Effector memory CD4-positive, alpha-beta T cell (primary cell): Measurements from ENCODE around the gene CRIM1.

ENCODE experiments used
- DNase-seq, 3 donors: peaks; one replicate each; pipeline ENCODE4 v3.0.0-alpha.2; 2020
- H3K27ac ChIP-seq: 2 replicates; pipeline ENCODE4 v1.7.0; 2013; ENCODE audit warnings: mild to moderate bottlenecking, low read length, moderate library complexity; ENCODE audit not compliant: insufficient read depth, poor library complexity, severe bottlenecking
- H3K27me3 ChIP-seq: replicated peaks from 2 replicates; pipeline ENCODE4 v1.7.0; 2013; ENCODE audit warnings: mild to moderate bottlenecking, low read length; ENCODE audit not compliant: insufficient read depth, control insufficient read depth, poor library complexity, severe bottlenecking
- H3K36me3 ChIP-seq: 2 replicates; pipeline ENCODE4 v1.7.0; 2013; ENCODE audit warnings: mild to moderate bottlenecking, low read length, moderate library complexity; ENCODE audit not compliant: control insufficient read depth, insufficient read depth
- H3K4me1 ChIP-seq: 2 replicates; pipeline ENCODE4 v1.7.0; 2013; ENCODE audit warnings: low read length, mild to moderate bottlenecking; ENCODE audit not compliant: control insufficient read depth, insufficient read depth, poor library complexity, severe bottlenecking
- H3K4me3 ChIP-seq: 2 replicates; pipeline ENCODE4 v1.7.0; 2013; ENCODE audit warnings: low read length, low read depth, mild to moderate bottlenecking; ENCODE audit not compliant: insufficient read depth, poor library complexity, severe bottlenecking
- H3K9me3 ChIP-seq: 2 replicates; pipeline ENCODE4 v1.7.0; 2013; ENCODE audit warnings: mild to moderate bottlenecking, low read length, moderate library complexity; ENCODE audit not compliant: control insufficient read depth

Gene CRIM1

DNA sequence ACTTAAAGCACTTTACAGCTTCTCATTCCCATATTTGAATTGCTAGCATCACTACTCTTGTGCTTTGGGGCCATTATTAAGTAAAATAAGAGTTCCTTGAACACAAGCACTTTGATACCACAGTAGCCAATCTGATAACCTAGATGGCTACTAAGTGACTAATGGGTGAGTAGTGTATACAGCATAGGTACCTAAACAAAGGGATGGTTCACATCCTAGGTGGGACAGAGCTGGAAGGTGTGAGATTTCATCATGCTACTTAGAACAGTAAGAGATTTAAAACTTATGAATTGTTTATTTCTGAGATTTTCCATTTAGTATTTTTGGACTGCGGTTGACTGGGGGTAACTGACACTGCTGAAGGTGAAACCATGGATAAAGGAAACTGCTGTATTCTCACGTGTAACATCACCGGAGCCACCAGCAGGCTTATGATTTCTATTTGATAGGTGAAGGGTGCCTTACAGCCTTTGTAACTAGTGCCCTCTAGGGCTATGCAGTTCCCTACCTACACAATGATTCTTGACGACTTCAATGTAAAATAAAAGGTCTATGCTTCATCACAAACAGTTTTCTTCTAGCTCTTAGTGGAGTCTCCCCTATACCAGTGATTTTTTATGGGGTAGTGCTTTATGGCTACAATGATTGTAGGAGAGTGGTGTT lies 22.1 kb upstream of the CRIM1 start:
- no peak for DNase-seq

GRCh38 chr2:36335597-36335996 lies 20.0 kb upstream of the CRIM1 start:
- no peak for DNase-seq
- H3K9me3 ChIP-seq: no peaks in the 10 kb centered on the region
- no peaks in the 10 kb centered on the region for H3K27me3 ChIP-seq
- no peak overlapping the region for H3K27ac ChIP-seq
- no peak overlapping the region for H3K4me3 ChIP-seq
- H3K36me3 ChIP-seq: no peaks in the 10 kb centered on the region
- H3K4me1 ChIP-seq: no peaks in the 10 kb centered on the region

More for the DNA sequence above, 22.1 kb upstream of the CRIM1 start:
- no peak overlapping the region for H3K27ac ChIP-seq
- no peak overlapping the region for H3K4me3 ChIP-seq
- no peaks in the 10 kb centered on the region for H3K4me1 ChIP-seq
- H3K9me3 ChIP-seq: no peaks in the 10 kb centered on the region
- no peaks in the 10 kb centered on the region for H3K27me3 ChIP-seq
- H3K36me3 ChIP-seq: no peaks in the 10 kb centered on the region

DNA sequence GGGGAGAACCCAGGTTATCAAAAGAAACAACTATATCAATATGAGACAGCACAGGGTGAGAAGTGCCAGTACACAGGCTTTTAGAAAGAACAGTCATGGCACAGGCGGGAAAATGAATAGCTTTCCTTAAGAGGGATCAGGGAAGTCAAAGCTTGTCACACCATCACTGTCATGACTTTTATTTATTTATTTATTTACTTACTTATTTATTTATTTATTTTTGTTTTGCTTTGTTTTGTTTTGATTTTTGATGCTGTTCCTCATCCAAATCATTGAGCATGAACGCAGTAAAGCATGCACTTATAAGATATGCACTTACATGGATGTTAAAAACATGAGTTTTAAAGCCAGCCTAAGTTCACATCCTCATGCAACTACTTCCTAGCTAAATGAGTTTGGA lies 19.3 kb upstream of the CRIM1 start:
- Histone ChIP-seq H3K36me3 (no peaks in the 10 kb centered on the region), H3K9me3 (no peaks in the 10 kb centered on the region), H3K4me1 (no peaks in the 10 kb centered on the region), H3K4me3 (no peak overlapping the region), H3K27ac (no peak overlapping the region), H3K27me3 (no peaks in the 10 kb centered on the region)
- no peak for DNase-seq

DNA sequence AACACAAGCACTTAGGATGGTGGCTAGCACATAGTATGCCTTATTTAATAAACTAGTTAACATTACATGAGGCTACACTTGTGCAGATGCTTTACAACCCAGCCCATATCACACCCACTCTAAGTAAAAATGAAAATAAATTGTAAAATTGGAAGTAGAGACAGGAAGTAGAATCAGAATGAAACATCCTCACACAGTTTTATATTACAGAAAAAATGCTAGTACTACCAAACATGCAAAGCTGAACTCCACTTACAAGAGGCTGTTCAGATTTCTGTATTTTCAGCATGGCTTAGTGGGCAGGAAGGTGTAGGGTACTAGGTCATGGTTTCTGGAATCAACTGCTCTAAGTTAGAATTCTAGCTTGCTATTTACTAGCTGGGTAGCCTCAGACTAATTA lies 18.2 kb upstream of the CRIM1 start:
- Histone ChIP-seq H3K27me3 (no peaks in the 10 kb centered on the region), H3K36me3 (no peaks in the 10 kb centered on the region), H3K27ac (no peak overlapping the region), H3K4me3 (no peak overlapping the region), H3K9me3 (no peaks in the 10 kb centered on the region), H3K4me1 (no peaks in the 10 kb centered on the region)
- DNase-seq: no peak

- DNase-seq: no peak
- H3K36me3 ChIP-seq: no peaks in the 10 kb centered on the region
- no peaks in the 10 kb centered on the region for H3K9me3 ChIP-seq
- no peaks in the 10 kb centered on the region for H3K4me1 ChIP-seq
- no peaks in the 10 kb centered on the region for H3K27me3 ChIP-seq
- no peak overlapping the region for H3K4me3 ChIP-seq
- H3K27ac ChIP-seq: no peak overlapping the region
These were observed 17.3 kb upstream of the CRIM1 start for GRCh38 chr2:36338124-36338826.

GRCh38 chr2:36338827-36339145 lies 16.8 kb upstream of the CRIM1 start:
- Histone ChIP-seq H3K27me3 (no peaks in the 10 kb centered on the region), H3K36me3 (no peaks in the 10 kb centered on the region), H3K4me3 (no peak overlapping the region), H3K4me1 (no peaks in the 10 kb centered on the region), H3K27ac (no peak overlapping the region), H3K9me3 (no peaks in the 10 kb centered on the region)
- DNase-seq: no peak

DNA sequence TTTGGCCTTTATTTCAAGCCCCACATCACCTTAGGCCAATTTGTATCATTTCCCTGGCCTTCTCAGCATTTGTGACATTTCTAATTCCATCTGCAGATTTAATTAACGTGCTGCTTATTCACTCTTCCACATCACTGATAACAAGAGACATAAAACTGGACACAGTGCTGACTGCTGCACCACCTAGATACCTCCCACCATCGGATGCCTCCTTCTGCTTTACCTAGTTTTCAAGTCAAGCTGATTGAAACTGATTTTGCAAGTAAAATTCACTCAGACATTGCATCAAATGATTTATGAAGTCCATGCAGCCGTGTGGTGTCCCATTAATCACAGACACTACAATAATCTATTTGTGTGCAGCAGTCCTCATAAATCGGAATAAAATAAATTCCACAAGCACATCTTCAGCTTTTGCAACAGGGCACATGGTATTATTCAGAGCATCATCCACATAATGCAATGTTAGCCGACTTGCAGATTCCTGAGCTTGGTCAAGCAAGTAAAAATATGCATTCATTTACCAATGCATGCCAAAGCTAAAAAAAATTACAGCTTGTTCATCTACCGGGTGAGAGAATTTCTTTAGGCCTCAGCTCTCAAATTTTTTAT lies 15.9 kb upstream of the CRIM1 start:
- Histone ChIP-seq H3K36me3 (no peaks in the 10 kb centered on the region), H3K27me3 (no peaks in the 10 kb centered on the region), H3K27ac (no peak overlapping the region), H3K9me3 (no peaks in the 10 kb centered on the region), H3K4me1 (no peaks in the 10 kb centered on the region), H3K4me3 (no peak overlapping the region)
- DNase-seq: no peak

DNA sequence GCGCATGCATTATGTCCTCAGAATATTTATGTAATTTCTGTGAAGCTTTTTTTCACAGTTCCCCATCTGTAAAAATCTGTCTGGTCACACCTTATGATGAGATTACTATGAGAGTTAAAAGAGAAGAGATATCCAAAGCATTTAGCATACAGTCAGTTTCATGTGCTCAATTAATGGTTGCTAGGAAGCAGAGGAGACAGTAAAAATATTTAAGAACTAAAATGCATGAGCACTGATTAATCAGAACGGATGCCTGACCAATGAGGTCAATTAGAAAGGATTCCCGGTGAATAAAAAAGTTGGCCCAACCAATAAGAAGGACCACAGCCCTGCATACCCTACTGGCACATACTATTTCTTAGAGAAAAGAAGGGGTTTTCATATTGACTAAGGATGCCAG lies 12.0 kb upstream of the CRIM1 start:
- no peaks in the 10 kb centered on the region for H3K36me3 ChIP-seq
- no peak overlapping the region for H3K4me3 ChIP-seq
- no peaks in the 10 kb centered on the region for H3K4me1 ChIP-seq
- no peak for DNase-seq
- no peak overlapping the region for H3K27ac ChIP-seq
- no peaks in the 10 kb centered on the region for H3K9me3 ChIP-seq
- H3K27me3 ChIP-seq: no peaks in the 10 kb centered on the region

- no peaks in the 10 kb centered on the region for H3K27me3 ChIP-seq
- no peak overlapping the region for H3K27ac ChIP-seq
- H3K4me1 ChIP-seq: no peaks in the 10 kb centered on the region
- no peak for DNase-seq
- no peak overlapping the region for H3K4me3 ChIP-seq
- no peaks in the 10 kb centered on the region for H3K36me3 ChIP-seq
- no peaks in the 10 kb centered on the region for H3K9me3 ChIP-seq
These were observed 6.9 kb upstream of the CRIM1 start for GRCh38 chr2:36348721-36349120.

GRCh38 chr2:36351291-36351690 lies 4.3 kb upstream of the CRIM1 start:
- DNase-seq: no peak
- Histone ChIP-seq H3K4me1 (no peaks in the 10 kb centered on the region), H3K27me3 (no peaks in the 10 kb centered on the region), H3K4me3 (no peak overlapping the region), H3K9me3 (no peaks in the 10 kb centered on the region), H3K27ac (no peak overlapping the region), H3K36me3 (no peaks in the 10 kb centered on the region)
